LoVo (cell line): ENCODE measurements around the gene GAS6.
"Not testable (repeated sequence)": the region's sequence is repeated elsewhere in the genome, so short reads cannot be mapped to it uniquely, and the experiment has no call there.

Source experiments
- DNase-seq: peaks from one replicate; pipeline ENCODE4 v3.0.0-alpha.2; 2016; ENCODE audit warnings: low spot score

GAS6 gene

DNA sequence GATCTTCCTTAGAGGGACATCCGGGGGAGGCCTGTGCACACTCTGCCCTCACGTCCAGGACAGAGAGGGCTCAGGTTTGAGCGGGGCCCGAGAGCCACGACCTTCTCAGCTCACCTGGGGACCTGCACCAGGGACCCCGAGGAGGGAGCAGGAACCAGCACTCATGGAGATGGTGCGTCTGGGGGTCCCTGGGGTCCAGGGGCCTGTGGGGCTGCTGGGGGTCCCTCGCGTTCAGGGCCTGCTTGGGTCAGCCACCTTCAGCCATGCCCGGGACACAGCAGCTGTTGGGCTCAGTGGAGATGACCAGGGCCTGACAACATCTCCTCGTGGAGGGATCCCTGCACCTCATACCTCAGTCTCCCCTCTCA is 57.8 kb downstream of the GAS6 start:
- no peak for DNase-seq

DNA sequence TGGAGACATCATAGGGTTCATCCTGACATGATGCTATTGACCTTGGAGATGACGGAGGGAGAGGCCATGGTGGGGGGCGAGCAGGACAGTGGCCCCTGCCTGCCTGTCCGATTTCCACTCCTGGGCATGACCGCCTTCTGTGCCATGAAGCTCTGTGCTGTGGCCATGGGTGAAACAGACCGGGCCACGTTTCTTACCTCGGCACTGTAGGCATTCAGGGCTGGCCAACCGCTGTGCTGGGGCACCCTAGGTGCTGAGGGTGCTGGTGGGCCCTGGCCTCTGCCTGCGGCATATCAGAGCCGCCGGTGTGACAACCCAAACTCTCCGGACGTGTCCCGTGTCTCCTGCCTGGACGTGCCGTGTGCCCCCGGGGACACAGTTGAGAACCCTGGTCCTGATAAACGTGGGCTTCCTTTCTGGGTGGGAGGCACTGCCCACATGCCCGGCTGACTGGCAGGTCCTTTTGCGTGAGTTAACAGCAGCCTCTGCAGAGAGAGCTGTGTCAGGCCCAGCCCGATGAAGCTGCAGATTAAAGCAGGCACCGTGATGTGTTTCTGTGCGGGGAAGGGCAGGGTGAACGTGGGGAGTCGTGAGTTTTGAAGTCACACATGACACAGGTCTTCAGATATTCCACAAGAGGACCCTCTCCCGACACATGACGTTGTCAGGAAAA is 58.3 kb downstream of the GAS6 start:
- DNase-seq: no peak

- DNase-seq: no peak
Measured at GRCh38 chr13:113804703-113805430, 59.0 kb downstream of the GAS6 start.

GRCh38 chr13:113804017-113804702 is 59.7 kb downstream of the GAS6 start:
- DNase-seq: no peak

GRCh38 chr13:113803409-113804016 is 60.4 kb downstream of the GAS6 start:
- no peak for DNase-seq

- DNase-seq: no peak
Measured at GRCh38 chr13:113802761-113803160, 61.1 kb downstream of the GAS6 start.

DNA sequence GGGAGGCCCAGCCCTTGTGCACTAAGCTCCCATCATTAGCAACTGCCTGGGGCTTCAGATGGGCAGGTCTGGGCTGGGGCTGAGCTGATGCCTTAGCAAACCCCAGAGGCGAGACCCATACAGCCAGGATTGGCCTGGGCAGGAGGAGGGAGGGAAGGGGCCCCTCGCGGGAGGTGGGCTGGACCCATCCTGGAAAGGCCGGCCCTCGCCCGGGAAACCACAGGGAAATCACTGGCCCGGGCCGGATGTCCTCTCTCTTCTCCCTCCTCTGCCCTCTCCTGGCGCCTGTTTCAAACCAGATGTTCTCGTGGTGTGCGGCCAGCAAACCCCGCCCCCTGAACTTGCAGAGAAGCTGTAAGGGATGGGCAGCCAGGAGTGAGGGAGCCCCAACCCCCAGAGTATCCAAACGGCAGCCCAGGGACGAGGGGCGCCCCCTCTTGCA is 61.8 kb downstream of the GAS6 start:
- DNase-seq: no peak

- no peak for DNase-seq
Measured at GRCh38 chr13:113801289-113801961, 62.5 kb downstream of the GAS6 start.

DNA sequence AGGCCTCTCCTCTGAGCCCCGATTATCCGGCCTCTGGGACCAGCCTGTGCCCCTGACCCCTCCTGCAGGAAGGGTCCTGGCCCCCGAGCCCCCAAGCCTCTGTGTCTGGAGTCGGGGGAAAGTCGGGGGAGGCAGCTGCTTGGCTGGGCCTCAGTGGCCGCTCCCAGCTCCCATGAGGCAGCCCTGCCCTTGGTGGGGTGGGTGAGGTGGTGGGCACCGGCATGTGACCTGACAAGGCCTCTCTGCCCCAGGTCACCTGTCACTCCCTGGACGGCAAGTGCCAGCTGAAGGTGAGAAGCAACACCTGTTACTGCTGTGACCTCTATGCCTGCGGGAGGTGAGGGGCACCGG is 63.3 kb downstream of the GAS6 start:
- DNase-seq: no peak

GRCh38 chr13:113798200-113798811 is 65.6 kb downstream of the GAS6 start:
- no peak for DNase-seq

- DNase-seq: no peak
Measured at GRCh38 chr13:113796964-113797676, 66.8 kb downstream of the GAS6 start.

DNA sequence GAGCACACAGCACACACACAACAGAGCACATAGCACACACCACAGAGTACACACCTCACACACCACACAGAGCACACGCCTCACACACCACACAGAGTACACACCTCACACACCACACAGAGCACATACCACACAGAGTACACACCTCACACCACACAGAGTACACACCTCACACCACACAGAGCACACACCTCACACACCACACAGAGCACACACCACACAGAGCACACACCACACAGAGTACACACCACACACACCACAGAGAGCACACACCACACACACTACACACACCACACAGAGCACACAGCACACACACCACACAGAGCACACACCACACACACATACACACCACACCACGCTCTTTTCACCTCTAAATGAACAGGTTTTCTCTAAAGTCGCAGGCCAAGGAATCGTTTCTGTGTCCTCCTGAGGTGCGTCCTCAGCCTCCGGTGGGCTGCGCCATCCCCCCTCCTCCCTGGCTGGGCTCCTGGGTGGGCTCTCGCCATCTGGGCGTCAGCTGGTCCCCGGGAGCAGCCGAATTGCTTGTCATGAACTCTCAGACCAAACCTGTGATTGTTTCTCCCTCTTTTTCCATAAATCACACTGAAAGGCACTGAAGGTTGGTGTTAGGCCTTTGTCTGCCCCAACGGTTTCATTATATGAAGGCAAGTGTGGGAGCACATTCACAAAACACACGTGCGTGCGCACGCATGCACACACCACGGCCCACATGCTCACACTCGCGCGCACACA is 67.5 kb downstream of the GAS6 start:
- DNase-seq: no peak

DNA sequence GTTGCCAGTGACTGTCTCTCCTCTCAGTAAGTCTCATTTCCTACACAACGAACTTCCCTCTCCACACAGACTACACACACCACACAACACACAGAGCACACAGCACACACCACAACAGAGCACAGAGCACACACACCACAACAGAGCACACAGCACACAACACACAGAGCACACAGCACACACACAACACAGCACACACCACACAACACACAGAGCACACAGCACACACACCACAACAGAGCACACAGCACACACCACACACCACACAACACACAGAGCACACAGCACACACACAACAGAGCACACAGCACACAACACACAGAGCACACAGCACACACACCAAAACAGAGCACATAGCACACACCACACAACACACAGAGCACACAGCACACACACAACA is 68.5 kb downstream of the GAS6 start:
- DNase-seq: not testable (repeated sequence)

DNA sequence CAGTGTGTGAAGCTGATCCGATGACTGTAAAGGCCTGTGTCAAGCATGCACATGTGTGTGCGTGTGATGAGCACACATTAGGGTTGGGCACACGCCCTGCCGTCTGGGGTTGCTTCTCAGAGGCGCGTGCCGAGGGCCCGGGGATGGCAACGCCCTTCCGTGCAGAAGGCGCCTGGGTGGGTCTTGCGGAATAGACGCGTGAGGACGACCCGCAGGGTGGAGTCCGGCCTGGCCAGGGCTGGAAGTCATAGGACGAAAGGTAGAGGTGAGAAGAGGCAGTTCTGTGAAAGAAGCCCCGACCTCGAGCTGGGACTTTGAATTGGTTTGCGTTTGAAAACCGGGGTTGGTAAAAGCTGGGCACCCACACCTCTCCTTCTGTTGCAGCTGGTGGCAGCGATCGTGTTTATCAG is 69.1 kb downstream of the GAS6 start:
- no peak for DNase-seq

DNA sequence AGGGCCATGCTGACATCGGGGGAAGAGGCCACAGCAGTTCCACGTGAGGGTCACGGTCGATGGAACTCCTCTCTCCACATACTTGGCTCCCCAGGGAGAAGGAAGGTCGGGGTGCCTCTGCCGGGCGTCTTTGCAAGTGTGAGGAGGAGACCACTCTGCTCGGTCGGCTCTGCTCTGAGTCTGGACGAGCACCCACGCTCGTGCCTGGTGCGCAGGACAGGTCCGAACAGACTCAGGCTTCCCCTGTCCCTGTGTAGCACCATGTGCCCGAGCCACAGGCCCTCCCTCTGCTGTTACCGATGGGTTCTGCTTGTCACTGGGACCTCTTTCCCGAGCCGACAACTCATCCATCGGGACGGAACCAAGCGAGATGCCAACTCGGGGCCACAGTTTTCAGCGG is 69.8 kb downstream of the GAS6 start:
- DNase-seq: no peak

DNA sequence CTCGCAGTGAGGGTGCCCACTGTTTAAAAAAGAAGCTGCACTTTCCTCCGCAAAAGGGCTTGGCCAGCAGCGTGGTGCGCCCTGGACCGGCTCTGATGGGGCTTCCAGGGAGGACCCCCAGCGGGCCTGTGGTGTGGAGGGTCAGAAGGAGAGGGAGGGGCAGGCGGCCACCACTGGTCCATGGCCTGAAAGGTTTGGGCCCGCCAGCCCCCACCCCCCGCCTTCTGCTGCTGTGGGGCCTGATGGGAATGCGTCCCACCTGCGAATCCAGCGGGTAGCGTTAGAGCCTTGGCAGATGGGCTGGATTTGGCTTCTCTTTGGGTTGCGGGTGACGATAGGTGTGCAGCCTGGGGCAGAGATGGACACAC is 70.2 kb downstream of the GAS6 start:
- no peak for DNase-seq

DNA sequence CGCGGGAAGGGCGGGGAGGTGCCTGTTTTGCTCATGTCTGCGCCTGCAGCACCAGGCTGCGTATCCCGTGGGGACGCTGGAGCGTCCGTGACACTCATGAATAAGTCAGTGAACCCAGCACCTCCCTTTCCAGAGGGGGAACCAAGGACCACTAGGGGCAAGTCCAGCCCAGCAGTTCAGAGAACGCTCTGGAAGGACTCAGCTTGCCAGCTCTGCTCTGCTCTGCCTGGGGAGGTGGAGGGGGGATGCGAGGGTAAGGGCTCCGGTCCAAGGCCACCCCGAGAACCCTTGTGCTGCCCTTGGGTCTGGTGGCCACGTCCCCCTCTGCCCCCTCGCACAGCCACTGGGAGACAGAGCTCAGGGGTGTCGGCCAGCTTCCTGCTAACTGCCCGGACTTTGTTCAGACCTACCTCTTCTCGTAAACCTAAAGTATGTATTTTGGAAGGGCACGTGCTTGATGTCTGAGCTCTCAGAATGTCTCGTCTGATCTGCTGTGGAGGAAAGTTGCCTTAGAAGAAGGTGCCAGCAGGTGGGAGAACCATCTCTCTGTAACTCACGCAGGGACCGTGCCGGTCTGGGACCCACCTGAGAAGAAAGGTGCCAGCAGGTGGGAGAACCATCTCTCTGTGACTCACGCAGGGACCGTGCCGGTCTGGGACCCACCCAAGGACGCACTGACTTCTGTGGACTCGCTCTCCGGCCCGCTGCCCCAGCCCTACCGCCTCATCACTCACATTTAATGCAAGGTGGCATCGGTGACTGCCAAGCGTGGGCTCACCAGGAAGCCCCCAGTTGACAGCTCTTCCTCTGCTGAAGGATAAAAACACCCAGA is 70.8 kb downstream of the GAS6 start:
- no peak for DNase-seq

DNA sequence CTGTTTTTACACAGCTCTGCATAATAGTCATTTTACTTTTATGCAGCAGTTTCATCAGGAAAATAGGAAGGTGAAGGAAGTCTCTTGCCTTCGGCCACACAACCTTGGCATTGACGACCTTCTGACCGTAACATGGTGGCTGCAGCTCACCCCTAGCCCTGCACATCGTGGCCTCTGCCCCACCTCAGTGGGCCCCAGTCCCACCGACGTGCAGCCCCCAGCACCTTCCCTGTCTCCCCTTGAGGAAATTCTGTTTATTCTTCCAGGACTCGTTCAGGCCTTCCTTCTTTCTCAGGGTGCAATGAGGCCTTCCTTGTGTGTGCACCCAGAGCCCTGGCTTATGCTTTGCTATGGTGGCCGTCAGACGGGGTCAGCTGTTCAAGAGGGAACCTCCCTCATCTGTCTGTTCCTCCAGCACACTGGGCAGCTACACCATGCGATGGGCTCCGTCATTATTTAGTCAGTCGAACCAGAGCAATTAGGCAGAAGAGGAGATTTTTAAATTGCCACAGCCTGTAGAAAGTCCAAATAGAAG is 71.6 kb downstream of the GAS6 start:
- no peak for DNase-seq

GRCh38 chr13:113791761-113792160 is 72.1 kb downstream of the GAS6 start:
- DNase-seq: no peak
